HG03196 (cell line): ENCODE results near the gene TMPRSS13.
"Not testable (repeated sequence)": the region's sequence is repeated elsewhere in the genome, so short reads cannot be mapped to it uniquely, and the experiment has no call there.

ENCODE experiments used
- ATAC-seq: cut with Tn5 transposase; IDR thresholded peaks from one replicate; pipeline ENCODE4 v1.9.1; 2021; ENCODE audit not compliant: unreplicated experiment

Gene TMPRSS13

GRCh38 chr11:117929142-117929915 lies at the start of gene TMPRSS13:
TMPRSS13 (minus strand) TSS chr11:117929402; CDS start chr11:117929307, 95 bp downstream.
- ATAC-seq = no peak

- ATAC-seq = no peak
Observed at GRCh38 chr11:117978991-117979390, 49.8 kb upstream of the TMPRSS13 start.

DNA sequence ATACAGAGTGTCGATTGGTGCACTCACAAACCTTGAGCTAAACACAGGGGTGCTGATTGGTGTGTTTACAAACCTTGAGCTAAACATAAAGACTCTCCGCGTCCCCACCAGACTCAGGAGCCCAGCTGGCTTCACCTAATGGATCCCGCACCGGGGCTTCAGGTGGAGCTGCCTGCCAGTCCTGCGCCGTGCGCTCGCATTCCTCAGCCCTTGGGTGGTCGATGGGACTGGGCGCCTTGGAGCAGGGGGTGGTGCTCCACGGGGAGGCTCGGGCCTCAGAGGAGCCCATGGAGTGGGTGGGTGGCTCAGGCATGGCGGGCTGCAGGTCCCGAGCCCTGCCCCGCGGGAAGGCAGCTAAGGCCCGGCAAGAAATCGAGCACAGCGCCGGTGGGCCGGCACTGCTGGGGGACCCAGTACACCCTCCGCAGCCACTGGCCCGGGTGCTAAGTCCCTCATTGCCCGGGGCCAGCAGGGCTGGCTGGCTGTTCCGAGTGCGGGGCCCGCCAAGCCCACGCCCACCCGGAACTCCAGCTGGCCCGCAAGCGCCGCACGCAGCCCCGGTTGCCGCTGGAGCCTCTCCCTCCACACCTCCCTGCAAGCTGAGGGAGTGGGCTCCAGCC lies 49.2 kb upstream of the TMPRSS13 start:
- not testable (repeated sequence) for ATAC-seq

DNA sequence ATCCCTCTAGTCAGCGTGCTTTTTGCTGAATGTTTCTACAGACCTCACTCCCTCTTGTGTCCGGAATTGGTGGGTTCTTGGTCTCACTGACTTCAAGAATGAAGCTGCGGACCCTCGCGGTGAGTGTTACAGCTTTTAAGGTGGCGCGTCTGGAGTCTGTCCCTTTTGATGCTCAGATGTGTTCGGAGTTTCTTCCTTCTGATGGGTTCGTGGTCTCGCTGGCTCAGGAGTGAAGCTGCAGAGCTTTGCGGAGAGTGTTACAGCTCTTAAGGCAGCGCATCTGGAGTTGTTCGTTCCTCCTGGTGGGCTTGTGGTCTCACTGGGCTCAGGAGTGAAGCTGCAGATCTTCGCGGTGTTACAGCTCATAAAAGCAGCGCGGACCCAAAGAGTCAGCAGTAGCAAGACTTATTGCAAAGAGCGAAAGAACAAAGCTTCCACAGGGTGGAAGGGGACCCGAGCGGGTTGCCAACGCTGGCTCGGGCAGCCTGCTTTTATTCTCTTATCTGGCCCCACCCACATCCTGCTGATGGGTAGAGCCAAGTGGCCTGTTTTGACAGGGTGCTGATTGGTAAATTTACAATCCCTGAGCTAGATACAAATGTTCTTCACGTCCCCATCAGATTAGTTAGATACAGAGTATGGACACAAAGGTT lies 48.5 kb upstream of the TMPRSS13 start:
- ATAC-seq = not testable (repeated sequence)

DNA sequence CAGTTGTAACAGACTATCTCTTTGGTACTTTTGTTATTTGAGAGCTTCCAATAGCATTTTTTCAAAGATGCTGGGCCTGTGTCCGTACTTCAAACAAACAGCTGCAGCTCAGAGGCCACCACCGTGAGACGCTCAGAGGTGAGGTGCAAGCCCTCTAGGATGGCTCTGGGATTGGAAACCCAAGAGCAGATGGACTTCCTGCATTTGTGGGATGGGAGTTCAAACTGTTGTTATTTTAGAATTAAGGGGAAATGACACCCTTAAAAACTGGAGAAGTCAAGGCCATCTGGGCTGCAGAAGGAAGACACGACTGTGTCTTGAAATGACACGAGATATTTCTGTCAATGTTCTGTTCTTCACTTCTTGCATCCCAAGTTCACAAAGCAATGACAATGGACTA lies 47.8 kb upstream of the TMPRSS13 start:
- ATAC-seq = no peak

DNA sequence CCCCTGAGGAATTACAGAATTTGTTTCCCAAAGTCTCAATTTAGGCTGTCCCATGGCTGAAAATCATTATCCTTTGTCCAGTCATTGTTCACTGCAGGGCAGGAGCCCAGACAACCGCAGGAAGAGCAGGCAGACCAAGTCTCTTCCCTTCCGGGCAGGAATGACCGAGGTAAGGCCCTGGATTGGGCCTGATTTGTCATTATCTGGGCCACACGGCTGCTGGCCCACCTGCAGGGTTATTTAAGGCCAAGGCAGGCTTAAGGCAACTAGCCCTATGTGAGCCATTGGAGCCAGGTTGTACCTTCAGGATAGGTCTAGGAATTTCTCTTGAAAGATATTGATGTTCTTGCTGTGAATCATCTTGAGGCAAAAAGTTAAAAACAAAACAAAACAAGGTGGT lies 47.2 kb upstream of the TMPRSS13 start:
- ATAC-seq = no peak

- no peak for ATAC-seq
Observed at GRCh38 chr11:117973503-117973860, 44.3 kb upstream of the TMPRSS13 start.

- ATAC-seq = no peak
Observed at GRCh38 chr11:117972629-117973502, 43.7 kb upstream of the TMPRSS13 start.

DNA sequence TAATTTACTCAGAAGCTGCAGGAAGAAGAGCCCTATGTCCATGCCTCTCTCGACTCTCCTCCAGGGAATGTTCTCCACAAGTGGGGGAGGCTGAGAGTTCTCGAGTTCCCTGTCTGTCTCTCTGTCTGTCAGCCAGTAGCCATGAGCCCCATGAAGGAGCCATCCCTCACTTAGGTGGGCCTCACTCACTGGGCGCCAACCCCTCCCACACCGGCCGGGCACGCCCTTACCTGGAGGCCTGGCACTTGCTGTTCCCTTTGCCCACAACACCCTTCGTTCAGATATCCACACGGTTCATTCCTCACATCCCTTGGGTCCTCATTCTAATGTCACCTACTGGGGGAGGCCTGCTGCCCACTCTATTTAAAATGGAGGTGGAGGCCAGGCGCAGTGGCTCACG lies 42.8 kb upstream of the TMPRSS13 start:
- no peak for ATAC-seq

DNA sequence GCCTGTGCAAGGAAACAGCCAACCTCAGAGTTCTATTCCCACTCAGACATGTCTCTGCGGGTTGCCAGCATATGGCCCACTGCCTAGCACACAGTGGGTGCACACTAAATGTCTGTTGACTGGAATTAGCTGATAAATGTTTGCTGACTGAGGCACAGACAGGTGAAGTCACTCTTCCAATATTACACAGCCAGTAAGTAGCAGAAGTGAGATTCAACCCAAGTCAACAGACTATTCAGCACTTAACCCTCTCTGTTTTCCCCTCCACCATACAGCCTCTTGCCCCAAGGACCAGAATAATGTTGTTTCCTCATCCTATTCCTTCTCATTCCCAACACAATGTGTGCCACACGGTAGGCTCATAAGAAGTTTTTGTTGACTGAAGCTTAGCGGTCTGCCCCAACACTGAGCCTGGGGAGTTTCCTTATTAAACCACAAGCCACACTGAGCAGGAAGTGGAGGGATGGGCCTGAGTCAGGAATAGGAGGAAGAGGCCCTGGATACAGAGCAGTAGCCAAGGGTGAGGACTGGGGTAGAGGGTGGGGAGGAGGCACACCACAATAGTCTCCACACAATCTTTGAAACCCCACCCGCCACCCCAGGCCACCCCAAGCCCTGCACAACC lies 41.3 kb upstream of the TMPRSS13 start:
- ATAC-seq = no peak

- ATAC-seq = no peak
Observed at GRCh38 chr11:117969160-117969991, 40.2 kb upstream of the TMPRSS13 start.

GRCh38 chr11:117966908-117967307 lies 37.7 kb upstream of the TMPRSS13 start:
- ATAC-seq = no peak

- no peak for ATAC-seq
Observed at GRCh38 chr11:117962826-117963225, 33.6 kb upstream of the TMPRSS13 start.

- ATAC-seq = no peak
Observed at GRCh38 chr11:117961896-117962295, 32.7 kb upstream of the TMPRSS13 start.

DNA sequence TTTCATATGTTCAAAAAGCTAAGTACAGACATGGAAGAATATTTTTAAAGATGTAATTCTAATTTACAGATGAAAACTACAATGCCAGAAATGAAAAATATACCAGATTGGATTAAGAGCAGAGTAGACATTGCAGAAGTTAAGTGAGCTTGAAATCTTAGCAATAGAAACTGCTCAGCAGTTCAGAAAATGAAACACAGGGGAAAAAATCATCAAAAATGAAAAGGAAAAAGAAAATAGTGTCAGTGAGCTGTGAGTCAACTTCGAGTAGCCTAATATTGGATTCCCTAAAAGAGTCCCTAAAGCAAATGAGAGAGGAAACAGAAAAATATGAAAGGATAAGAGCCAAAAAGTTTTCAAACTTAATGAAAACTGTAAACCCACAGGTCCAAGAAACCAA lies 31.2 kb upstream of the TMPRSS13 start:
- ATAC-seq = no peak

- ATAC-seq = no peak
Observed at GRCh38 chr11:117959438-117960149, 30.4 kb upstream of the TMPRSS13 start.

GRCh38 chr11:117958949-117959348 lies 29.7 kb upstream of the TMPRSS13 start:
- ATAC-seq = no peak

DNA sequence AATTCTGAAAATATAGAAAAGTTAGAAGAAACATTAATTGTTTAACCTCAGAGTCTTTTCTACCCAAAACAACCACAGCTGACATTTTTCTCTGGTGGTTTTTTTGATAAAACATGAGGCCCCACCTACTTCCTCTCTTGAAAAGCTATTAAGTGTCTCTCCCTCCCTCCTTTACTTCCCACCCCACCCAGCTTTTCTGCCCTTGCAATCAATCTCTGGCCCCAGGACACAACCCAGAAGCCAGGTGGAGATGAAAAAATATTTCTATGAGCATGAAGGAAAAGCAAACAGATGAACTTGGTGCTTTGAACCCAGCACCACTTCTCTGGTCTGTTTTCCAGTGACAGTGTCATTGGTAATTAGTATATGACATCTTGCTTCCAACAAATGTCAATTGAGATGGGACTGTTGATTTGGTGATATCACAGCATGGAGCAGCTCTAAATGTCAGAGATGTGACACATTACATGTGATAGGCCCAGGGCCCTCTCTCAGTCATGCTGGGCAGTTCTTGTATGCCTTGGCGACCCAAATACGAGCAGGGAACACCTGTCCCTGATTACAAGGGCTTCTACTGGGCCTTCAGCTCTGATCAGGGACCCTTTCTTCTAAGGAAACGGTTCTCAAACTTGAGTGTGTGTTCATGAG lies 23.9 kb upstream of the TMPRSS13 start:
- ATAC-seq = no peak
